Prostate gland (tissue), 2 donors: ENCODE results near the gene SUN1.

Source experiments
- POLR2A ChIP-seq: fragments of 450-650 bp; IDR thresholded peaks from one replicate; pipeline ENCODE4 v1.6.1; 2016; ENCODE audit warnings: antibody characterized with exemption, mild to moderate bottlenecking
- POLR2AphosphoS5 ChIP-seq: sonication (generic); formaldehyde crosslinking; IDR thresholded peaks from one replicate; pipeline ENCODE4 v1.6.1; 2017; ENCODE audit warnings: antibody characterized with exemption
- TF ChIP-seq, protein P1 (sequence below), 4 experiments: fragments of 200-600 bp in 2 of 4; fragments of 450-650 bp in 2 of 4; sonication (generic) in 2 of 4; IDR thresholded peaks; 1 replicate in 3 of 4; 2 replicates in 1 of 4; pipeline ENCODE4 v1.5.1; 2016 to 2019; ENCODE audit warnings: antibody characterized with exemption in 4 of 4, mild to moderate bottlenecking in 2 of 4, moderate library complexity in 2 of 4

DNA sequence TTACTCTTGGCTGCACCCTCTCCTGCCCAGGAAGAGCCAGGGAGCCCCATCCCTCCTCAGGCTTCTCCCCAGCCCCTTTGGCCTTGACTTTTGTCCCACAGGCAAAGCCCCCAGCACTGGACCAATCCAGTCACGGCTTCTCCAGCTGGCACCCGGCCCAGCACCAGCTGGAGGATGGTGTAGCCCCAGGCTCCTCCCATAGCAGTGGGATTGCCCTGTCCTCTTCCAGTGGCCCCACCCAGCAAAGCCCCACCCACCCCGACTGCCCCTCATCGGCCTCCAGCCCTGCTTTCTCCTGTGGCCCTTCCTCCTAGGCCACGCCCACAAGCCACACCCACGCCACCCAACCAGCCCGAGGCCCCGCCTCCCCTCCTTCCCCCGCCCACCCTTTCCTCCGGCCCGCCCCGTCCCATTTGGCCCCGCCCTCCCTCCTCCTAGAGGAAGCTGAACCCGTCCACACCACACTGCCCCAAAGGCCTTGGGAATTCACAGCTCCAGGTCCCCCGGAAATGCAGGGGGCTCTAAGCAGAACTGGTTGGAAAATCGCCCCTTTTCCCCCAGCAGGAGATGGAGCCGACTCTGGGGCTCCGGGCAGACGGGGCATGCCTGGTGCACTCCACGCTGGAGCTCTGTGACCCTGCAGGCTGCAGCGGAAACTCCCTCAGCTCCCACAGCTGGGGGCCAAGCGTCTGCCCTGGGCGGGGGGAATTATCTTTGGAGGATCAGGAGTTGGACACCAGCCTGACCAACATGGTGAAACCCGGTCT, 69.3 kb downstream of the SUN1 start:
- TF ChIP-seq, protein P1, sequence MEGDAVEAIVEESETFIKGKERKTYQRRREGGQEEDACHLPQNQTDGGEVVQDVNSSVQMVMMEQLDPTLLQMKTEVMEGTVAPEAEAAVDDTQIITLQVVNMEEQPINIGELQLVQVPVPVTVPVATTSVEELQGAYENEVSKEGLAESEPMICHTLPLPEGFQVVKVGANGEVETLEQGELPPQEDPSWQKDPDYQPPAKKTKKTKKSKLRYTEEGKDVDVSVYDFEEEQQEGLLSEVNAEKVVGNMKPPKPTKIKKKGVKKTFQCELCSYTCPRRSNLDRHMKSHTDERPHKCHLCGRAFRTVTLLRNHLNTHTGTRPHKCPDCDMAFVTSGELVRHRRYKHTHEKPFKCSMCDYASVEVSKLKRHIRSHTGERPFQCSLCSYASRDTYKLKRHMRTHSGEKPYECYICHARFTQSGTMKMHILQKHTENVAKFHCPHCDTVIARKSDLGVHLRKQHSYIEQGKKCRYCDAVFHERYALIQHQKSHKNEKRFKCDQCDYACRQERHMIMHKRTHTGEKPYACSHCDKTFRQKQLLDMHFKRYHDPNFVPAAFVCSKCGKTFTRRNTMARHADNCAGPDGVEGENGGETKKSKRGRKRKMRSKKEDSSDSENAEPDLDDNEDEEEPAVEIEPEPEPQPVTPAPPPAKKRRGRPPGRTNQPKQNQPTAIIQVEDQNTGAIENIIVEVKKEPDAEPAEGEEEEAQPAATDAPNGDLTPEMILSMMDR (IDR thresholded peaks at IDR 0.05) = no peak
- TF ChIP-seq POLR2AphosphoS5 (no peak), POLR2A (no peak)
